HepG2 (cell line): ENCODE data around the gene FAM228B.

Experiments
- EP300 ChIP-seq, 3 experiments: sonication (generic) in 1 of 3; formaldehyde crosslinking in 1 of 3; IDR thresholded peaks; 2 replicates each; pipeline versions ENCODE4 v1.5.1 to v1.6.1; 2011 to 2020; ENCODE audit warnings: low read depth in 2 of 3, low read length in 2 of 3, borderline replicate concordance in 1 of 3, improper control_type of control experiment in 1 of 3, mild to moderate bottlenecking in 1 of 3, missing genetic modification reagents in 1 of 3, moderate library complexity in 1 of 3
- MBNL3 ChIP-seq: fragments of 250-450 bp; sonication (Bioruptor Pico); conservative IDR thresholded peaks from 2 replicates; pipeline ENCODE4 v1.8.0; 2022; ENCODE audit warnings: mild to moderate bottlenecking, inconsistent platforms

GRCh38 chr2:24164416-24164973 lies 41.2 kb downstream of the FAM228B start:
- TF ChIP-seq MBNL3 (CRISPR knock-in tag) (no peak), EP300 (IDR thresholded peaks at IDR 0.05; ENCODE audit: low read depth in 2 of 2, low read length in 2 of 2) (no peak), EP300 (CRISPR knock-in tag; IDR thresholded peaks at IDR 0.05; ENCODE audit: borderline replicate concordance) (no peak)
